HEK293 (cell line): ENCODE measurements around the gene CYP24A1.

Experiments used
- FEZF1 ChIP-seq: fragments of 450-650 bp; formaldehyde crosslinking; IDR thresholded peaks from 2 replicates; pipeline ENCODE4 v1.5.1; 2016; ENCODE audit warnings: missing biosample characterization, missing genetic modification characterization
- GFI1B ChIP-seq: fragments of 450-650 bp; formaldehyde crosslinking; IDR thresholded peaks from 2 replicates; pipeline ENCODE4 v1.5.1; 2016; ENCODE audit warnings: missing biosample characterization, missing genetic modification characterization
- GLIS1 ChIP-seq: fragments of 450-650 bp; formaldehyde crosslinking; IDR thresholded peaks from 2 replicates; pipeline ENCODE4 v1.5.1; 2016; ENCODE audit warnings: missing biosample characterization, missing genetic modification characterization
- KLF16 ChIP-seq: fragments of 450-650 bp; formaldehyde crosslinking; IDR thresholded peaks from 2 replicates; pipeline ENCODE4 v1.5.1; 2017; ENCODE audit warnings: missing biosample characterization, missing genetic modification characterization
- ZFHX2 ChIP-seq: fragments of 450-650 bp; formaldehyde crosslinking; conservative IDR thresholded peaks from 2 replicates; pipeline ENCODE4 v1.5.1; 2016; ENCODE audit warnings: missing biosample characterization, missing genetic modification characterization
- ZFP69B ChIP-seq: fragments of 450-650 bp; formaldehyde crosslinking; IDR thresholded peaks from 2 replicates; pipeline ENCODE4 v1.5.1; 2016; ENCODE audit warnings: missing biosample characterization, missing genetic modification characterization
- ZNF10 ChIP-seq: fragments of 450-650 bp; formaldehyde crosslinking; IDR thresholded peaks from 2 replicates; pipeline ENCODE4 v1.5.1; 2017; ENCODE audit warnings: missing biosample characterization, missing genetic modification characterization
- ZNF140 ChIP-seq: fragments of 450-650 bp; formaldehyde crosslinking; IDR thresholded peaks from 2 replicates; pipeline ENCODE4 v1.5.1; 2016; ENCODE audit warnings: missing biosample characterization, missing genetic modification characterization
- ZNF16 ChIP-seq: fragments of 450-650 bp; formaldehyde crosslinking; IDR thresholded peaks from 2 replicates; pipeline ENCODE4 v1.5.1; 2016; ENCODE audit warnings: low read depth, missing biosample characterization, missing genetic modification characterization
- ZNF184 ChIP-seq: fragments of 450-650 bp; IDR thresholded peaks from 2 replicates; pipeline ENCODE4 v1.5.1; 2018; ENCODE audit warnings: missing biosample characterization, mild to moderate bottlenecking, missing genetic modification characterization
- ZNF214 ChIP-seq: fragments of 450-650 bp; formaldehyde crosslinking; IDR thresholded peaks from 2 replicates; pipeline ENCODE4 v1.5.1; 2017; ENCODE audit warnings: missing biosample characterization, mild to moderate bottlenecking, missing genetic modification characterization, borderline replicate concordance
- ZNF292 ChIP-seq: fragments of 450-650 bp; formaldehyde crosslinking; IDR thresholded peaks from 2 replicates; pipeline ENCODE4 v1.5.1; 2016; ENCODE audit warnings: low read depth, missing biosample characterization, missing genetic modification characterization, borderline replicate concordance
- ZNF335 ChIP-seq: fragments of 450-650 bp; formaldehyde crosslinking; conservative IDR thresholded peaks from 2 replicates; pipeline ENCODE4 v1.5.1; 2016; ENCODE audit warnings: missing biosample characterization, missing genetic modification characterization
- ZNF354C ChIP-seq: fragments of 450-650 bp; formaldehyde crosslinking; IDR thresholded peaks from 2 replicates; pipeline ENCODE4 v1.5.1; 2016; ENCODE audit warnings: missing biosample characterization, missing genetic modification characterization, low read depth, borderline replicate concordance
- ZNF473 ChIP-seq: fragments of 450-650 bp; formaldehyde crosslinking; IDR thresholded peaks from 2 replicates; pipeline ENCODE4 v1.5.1; 2017; ENCODE audit warnings: missing biosample characterization, missing genetic modification characterization
- ZNF48 ChIP-seq: fragments of 450-650 bp; formaldehyde crosslinking; IDR thresholded peaks from 2 replicates; pipeline ENCODE4 v1.5.1; 2016; ENCODE audit warnings: missing biosample characterization, missing genetic modification characterization
- ZNF501 ChIP-seq: fragments of 450-650 bp; formaldehyde crosslinking; IDR thresholded peaks from 2 replicates; pipeline ENCODE4 v1.5.1; 2016; ENCODE audit warnings: missing biosample characterization, missing genetic modification characterization
- ZNF560 ChIP-seq: fragments of 450-650 bp; formaldehyde crosslinking; IDR thresholded peaks from 2 replicates; pipeline ENCODE4 v1.5.1; 2017; ENCODE audit warnings: missing biosample characterization, missing genetic modification characterization, borderline replicate concordance
- ZNF561 ChIP-seq: fragments of 450-650 bp; IDR thresholded peaks from 2 replicates; pipeline ENCODE4 v1.5.1; 2018; ENCODE audit warnings: missing biosample characterization, missing genetic modification characterization, borderline replicate concordance
- ZNF670 ChIP-seq: fragments of 450-650 bp; formaldehyde crosslinking; IDR thresholded peaks from 2 replicates; pipeline ENCODE4 v1.5.1; 2016; ENCODE audit warnings: missing biosample characterization, missing genetic modification characterization, low read depth
- ZNF830 ChIP-seq: fragments of 450-650 bp; IDR thresholded peaks from 2 replicates; pipeline ENCODE4 v1.5.0; 2018; ENCODE audit warnings: missing biosample characterization, missing genetic modification characterization, low read depth, mild to moderate bottlenecking, moderate library complexity
- ZSCAN16 ChIP-seq: fragments of 450-650 bp; formaldehyde crosslinking; IDR thresholded peaks from 2 replicates; pipeline ENCODE4 v1.5.1; 2016; ENCODE audit warnings: missing biosample characterization, missing genetic modification characterization
- ZSCAN30 ChIP-seq: fragments of 450-650 bp; IDR thresholded peaks from 2 replicates; pipeline ENCODE4 v1.5.1; 2018; ENCODE audit warnings: missing biosample characterization, mild to moderate bottlenecking, missing genetic modification characterization, moderate library complexity
- TF ChIP-seq, protein P1 (sequence below): fragments of 450-650 bp; formaldehyde crosslinking; IDR thresholded peaks from 2 replicates; pipeline ENCODE4 v1.5.1; 2016; ENCODE audit warnings: missing biosample characterization, missing genetic modification characterization
- TF ChIP-seq, protein P2 (sequence below): fragments of 450-650 bp; formaldehyde crosslinking; IDR thresholded peaks from 2 replicates; pipeline ENCODE4 v1.5.1; 2017; ENCODE audit warnings: missing biosample characterization, missing genetic modification characterization
- TF ChIP-seq, protein P3 (sequence below): fragments of 450-650 bp; formaldehyde crosslinking; IDR thresholded peaks from 2 replicates; pipeline ENCODE4 v1.5.1; 2016; ENCODE audit warnings: missing biosample characterization, missing genetic modification characterization
- TF ChIP-seq, protein P4 (sequence below): fragments of 450-650 bp; formaldehyde crosslinking; IDR thresholded peaks from 2 replicates; pipeline ENCODE4 v1.5.1; 2017; ENCODE audit warnings: missing biosample characterization, missing genetic modification characterization
- TF ChIP-seq, protein P5 (sequence below): fragments of 450-650 bp; formaldehyde crosslinking; conservative IDR thresholded peaks from 2 replicates; pipeline ENCODE4 v1.5.1; 2016; ENCODE audit warnings: low read depth, missing biosample characterization, missing genetic modification characterization

The CYP24A1 gene

DNA sequence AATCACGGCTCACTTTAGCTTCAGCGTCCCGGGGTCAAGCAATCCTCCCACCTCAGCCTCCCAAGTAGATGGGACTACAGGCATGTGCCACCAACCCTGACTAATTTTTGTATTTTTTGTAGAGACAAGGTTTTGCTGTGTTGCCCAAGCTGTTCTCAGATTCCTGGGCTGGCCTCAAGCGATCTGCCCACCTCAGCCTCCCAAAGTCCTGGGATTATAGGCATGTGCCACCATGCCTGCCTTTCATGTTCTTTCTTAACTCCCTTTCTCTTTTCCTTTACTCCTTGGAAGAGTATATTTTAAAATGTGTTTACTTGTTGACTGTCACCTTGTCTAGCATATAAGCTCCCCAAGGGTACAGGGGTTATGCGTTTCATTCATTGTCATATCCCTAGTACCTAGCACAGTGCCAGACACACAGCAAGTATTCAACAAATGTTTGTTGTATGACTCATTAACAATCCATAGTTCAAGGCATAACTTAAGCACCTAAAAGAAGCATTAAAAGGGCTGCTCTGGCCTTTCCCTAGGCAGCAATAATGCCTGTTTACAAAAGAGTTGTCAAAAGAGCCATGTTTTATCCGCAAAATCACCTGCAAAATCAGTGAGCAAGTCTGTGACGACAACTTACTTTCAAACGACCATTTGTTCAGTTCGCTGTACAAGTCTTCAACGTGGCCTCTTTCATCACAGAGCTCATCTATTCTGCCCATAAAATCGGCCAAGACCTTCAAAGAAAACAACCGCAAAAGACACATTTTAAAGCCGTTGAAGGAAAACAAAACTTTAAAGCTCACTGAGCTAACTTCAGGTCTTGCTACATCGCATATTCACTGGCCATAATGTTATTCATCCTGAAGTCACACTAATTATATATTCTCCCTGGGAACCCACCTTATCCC lies 4.6 kb downstream of the CYP24A1 start (continued):
- no peak for TF ChIP-seq ZNF214
- TF ChIP-seq ZNF670 (tag by site-specific recombination) = no peak
- TF ChIP-seq ZSCAN30 (tag by site-specific recombination) = no peak
- no peak for TF ChIP-seq ZNF473 (tag by site-specific recombination)
- TF ChIP-seq, protein P1, sequence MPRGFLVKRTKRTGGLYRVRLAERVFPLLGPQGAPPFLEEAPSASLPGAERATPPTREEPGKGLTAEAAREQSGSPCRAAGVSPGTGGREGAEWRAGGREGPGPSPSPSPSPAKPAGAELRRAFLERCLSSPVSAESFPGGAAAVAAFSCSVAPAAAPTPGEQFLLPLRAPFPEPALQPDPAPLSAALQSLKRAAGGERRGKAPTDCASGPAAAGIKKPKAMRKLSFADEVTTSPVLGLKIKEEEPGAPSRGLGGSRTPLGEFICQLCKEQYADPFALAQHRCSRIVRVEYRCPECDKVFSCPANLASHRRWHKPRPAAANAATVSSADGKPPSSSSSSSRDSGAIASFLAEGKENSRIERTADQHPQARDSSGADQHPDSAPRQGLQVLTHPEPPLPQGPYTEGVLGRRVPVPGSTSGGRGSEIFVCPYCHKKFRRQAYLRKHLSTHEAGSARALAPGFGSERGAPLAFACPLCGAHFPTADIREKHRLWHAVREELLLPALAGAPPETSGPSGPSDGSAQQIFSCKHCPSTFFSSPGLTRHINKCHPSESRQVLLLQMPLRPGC (tag by site-specific recombination) = peak; percentile 63
- no peak for TF ChIP-seq ZSCAN16 (tag by site-specific recombination)
- TF ChIP-seq ZNF292 (tag by site-specific recombination) = no peak
- no peak for TF ChIP-seq ZNF48
- no peak for TF ChIP-seq ZNF140
- TF ChIP-seq ZNF561 (tag by site-specific recombination) = peak; percentile 62; the same call in 1 of the 2 replicates
- TF ChIP-seq, protein P2, sequence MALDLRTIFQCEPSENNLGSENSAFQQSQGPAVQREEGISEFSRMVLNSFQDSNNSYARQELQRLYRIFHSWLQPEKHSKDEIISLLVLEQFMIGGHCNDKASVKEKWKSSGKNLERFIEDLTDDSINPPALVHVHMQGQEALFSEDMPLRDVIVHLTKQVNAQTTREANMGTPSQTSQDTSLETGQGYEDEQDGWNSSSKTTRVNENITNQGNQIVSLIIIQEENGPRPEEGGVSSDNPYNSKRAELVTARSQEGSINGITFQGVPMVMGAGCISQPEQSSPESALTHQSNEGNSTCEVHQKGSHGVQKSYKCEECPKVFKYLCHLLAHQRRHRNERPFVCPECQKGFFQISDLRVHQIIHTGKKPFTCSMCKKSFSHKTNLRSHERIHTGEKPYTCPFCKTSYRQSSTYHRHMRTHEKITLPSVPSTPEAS (tag by site-specific recombination) = no peak
- no peak for TF ChIP-seq GLIS1 (tag by site-specific recombination)
- no peak for TF ChIP-seq ZNF560
- TF ChIP-seq FEZF1 (tag by site-specific recombination) = peak; percentile 75
- no peak for TF ChIP-seq ZFHX2
- TF ChIP-seq ZNF10 (tag by site-specific recombination) = no peak
- TF ChIP-seq, protein P3, sequence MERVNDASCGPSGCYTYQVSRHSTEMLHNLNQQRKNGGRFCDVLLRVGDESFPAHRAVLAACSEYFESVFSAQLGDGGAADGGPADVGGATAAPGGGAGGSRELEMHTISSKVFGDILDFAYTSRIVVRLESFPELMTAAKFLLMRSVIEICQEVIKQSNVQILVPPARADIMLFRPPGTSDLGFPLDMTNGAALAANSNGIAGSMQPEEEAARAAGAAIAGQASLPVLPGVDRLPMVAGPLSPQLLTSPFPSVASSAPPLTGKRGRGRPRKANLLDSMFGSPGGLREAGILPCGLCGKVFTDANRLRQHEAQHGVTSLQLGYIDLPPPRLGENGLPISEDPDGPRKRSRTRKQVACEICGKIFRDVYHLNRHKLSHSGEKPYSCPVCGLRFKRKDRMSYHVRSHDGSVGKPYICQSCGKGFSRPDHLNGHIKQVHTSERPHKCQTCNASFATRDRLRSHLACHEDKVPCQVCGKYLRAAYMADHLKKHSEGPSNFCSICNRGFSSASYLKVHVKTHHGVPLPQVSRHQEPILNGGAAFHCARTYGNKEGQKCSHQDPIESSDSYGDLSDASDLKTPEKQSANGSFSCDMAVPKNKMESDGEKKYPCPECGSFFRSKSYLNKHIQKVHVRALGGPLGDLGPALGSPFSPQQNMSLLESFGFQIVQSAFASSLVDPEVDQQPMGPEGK = no peak
- TF ChIP-seq GFI1B (tag by site-specific recombination) = no peak
- no peak for TF ChIP-seq ZNF16 (tag by site-specific recombination)
- TF ChIP-seq, protein P4, sequence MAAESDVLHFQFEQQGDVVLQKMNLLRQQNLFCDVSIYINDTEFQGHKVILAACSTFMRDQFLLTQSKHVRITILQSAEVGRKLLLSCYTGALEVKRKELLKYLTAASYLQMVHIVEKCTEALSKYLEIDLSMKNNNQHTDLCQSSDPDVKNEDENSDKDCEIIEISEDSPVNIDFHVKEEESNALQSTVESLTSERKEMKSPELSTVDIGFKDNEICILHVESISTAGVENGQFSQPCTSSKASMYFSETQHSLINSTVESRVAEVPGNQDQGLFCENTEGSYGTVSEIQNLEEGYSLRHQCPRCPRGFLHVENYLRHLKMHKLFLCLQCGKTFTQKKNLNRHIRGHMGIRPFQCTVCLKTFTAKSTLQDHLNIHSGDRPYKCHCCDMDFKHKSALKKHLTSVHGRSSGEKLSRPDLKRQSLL (tag by site-specific recombination) = no peak
- TF ChIP-seq KLF16 (tag by site-specific recombination) = no peak
- no peak for TF ChIP-seq ZNF354C (tag by site-specific recombination)
- TF ChIP-seq ZNF501 = no peak
- peak; percentile 59; the same call in 1 of the 2 replicates for TF ChIP-seq ZFP69B (tag by site-specific recombination)
- TF ChIP-seq, protein P5, sequence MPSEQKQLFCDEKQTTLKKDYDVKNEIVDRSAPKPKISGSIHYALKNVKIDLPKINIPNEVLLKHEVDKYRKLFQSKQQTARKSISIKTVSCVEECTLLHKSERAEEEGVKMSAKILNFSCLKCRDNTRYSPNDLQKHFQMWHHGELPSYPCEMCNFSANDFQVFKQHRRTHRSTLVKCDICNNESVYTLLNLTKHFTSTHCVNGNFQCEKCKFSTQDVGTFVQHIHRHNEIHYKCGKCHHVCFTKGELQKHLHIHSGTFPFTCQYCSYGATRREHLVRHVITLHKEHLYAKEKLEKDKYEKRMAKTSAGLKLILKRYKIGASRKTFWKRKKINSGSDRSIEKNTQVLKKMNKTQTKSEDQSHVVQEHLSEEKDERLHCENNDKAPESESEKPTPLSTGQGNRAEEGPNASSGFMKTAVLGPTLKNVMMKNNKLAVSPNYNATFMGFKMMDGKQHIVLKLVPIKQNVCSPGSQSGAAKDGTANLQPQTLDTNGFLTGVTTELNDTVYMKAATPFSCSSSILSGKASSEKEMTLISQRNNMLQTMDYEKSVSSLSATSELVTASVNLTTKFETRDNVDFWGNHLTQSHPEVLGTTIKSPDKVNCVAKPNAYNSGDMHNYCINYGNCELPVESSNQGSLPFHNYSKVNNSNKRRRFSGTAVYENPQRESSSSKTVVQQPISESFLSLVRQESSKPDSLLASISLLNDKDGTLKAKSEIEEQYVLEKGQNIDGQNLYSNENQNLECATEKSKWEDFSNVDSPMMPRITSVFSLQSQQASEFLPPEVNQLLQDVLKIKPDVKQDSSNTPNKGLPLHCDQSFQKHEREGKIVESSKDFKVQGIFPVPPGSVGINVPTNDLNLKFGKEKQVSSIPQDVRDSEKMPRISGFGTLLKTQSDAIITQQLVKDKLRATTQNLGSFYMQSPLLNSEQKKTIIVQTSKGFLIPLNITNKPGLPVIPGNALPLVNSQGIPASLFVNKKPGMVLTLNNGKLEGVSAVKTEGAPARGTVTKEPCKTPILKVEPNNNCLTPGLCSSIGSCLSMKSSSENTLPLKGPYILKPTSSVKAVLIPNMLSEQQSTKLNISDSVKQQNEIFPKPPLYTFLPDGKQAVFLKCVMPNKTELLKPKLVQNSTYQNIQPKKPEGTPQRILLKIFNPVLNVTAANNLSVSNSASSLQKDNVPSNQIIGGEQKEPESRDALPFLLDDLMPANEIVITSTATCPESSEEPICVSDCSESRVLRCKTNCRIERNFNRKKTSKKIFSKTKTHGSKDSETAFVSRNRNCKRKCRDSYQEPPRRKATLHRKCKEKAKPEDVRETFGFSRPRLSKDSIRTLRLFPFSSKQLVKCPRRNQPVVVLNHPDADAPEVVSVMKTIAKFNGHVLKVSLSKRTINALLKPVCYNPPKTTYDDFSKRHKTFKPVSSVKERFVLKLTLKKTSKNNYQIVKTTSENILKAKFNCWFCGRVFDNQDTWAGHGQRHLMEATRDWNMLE (tag by site-specific recombination) = no peak
- no peak for TF ChIP-seq ZNF184 (tag by site-specific recombination)
- TF ChIP-seq ZNF335 (tag by site-specific recombination) = peak; percentile 92
- no peak for TF ChIP-seq ZNF830 (tag by site-specific recombination)
